BJ (cell line): ENCODE results near the gene PIP4K2B. TPM values are rescaled to one million over a fixed set of nuclear protein-coding genes. Genes with fewer than 3 reads are reported as not detected.

Source experiments
- CTCF ChIA-PET: fragments of 350-600 bp; formaldehyde crosslinking; extraction: SDS; loops from one replicate; lab custom pipeline; 2021; ENCODE audit warnings: antibody characterized with exemption, inconsistent platforms; lab: Yijun Ruan, JAX
- POLR2A ChIA-PET: fragments of 300-600 bp; sonication (Branson Sonifier 250); formaldehyde crosslinking; extraction: SDS; loops from one replicate; lab custom pipeline; 2021; ENCODE audit warnings: antibody characterized with exemption; lab: Charles Lee
- DNase-seq: peaks from one replicate; pipeline ENCODE4 v3.0.0-alpha.2; 2011; ENCODE audit warnings: low read depth
- H3K27me3 ChIP-seq: 2 replicates; pipeline ENCODE4 v1.6.0; 2011; ENCODE audit warnings: low read length; ENCODE audit not compliant: control insufficient read depth, insufficient read depth
- H3K36me3 ChIP-seq: 2 replicates; pipeline ENCODE4 v1.5.1; 2011; ENCODE audit warnings: low read length; ENCODE audit not compliant: control insufficient read depth, insufficient read depth
- H3K4me3 ChIP-seq: 2 replicates; pipeline ENCODE4 v1.5.1; 2011; ENCODE audit warnings: low read depth, mild to moderate bottlenecking, control low read depth, low read length
- CTCF ChIP-seq: IDR thresholded peaks from 2 replicates; pipeline ENCODE4 v1.5.1; 2011; ENCODE audit warnings: low read depth, mild to moderate bottlenecking, control low read depth, inconsistent platforms, low read length, moderate library complexity; ENCODE audit not compliant: insufficient read depth
- polyA plus RNA-seq: library from polyadenylated mRNA; depleted of rRNA; stranded (reverse); fragments of >200 nt; gene quantifications from 2 replicates; pipeline ENCODE4 v1.2.3, GENCODE V29; 2011

Gene PIP4K2B
- polyA plus RNA-seq, 1 experiment = 37.2 TPM

- no peak for TF ChIP-seq CTCF
- ChIA-PET CTCF (interaction anchor here (0.5 to 4.4 kb wide), 2 partner anchors 60 to 342 kb away, joined by 3 to 87 read pairs; partner anchors contain the start of gene EPOP), POLR2A (no interaction called here)
- Histone ChIP-seq H3K4me3 (no peak overlapping the region), H3K27me3 (no peaks in the 10 kb centered on the region), H3K36me3 (peaks cover 32% of the 10 kb centered on the region)
- DNase-seq = no peak
These were observed 61.2 kb downstream of the PIP4K2B start for GRCh38 chr17:38738007-38738662.

- H3K27me3 ChIP-seq = no peaks in the 10 kb centered on the region
- ChIA-PET POLR2A (no interaction called here), CTCF (interaction anchor here (0.6 to 4.4 kb wide), 31 partner anchors 10 to 704 kb away, joined by 3 to 87 read pairs (median 4); partner anchors contain the start of genes EPOP, MLLT6, PCGF2 and PSMB3)
- H3K4me3 ChIP-seq = no peak overlapping the region
- peaks cover 34% of the 10 kb centered on the region for H3K36me3 ChIP-seq
- peak; percentile 93 for TF ChIP-seq CTCF
- DNase-seq = no peak
These were observed 64.0 kb downstream of the PIP4K2B start for GRCh38 chr17:38735161-38735997.

GRCh38 chr17:38733982-38734973 lies 65.1 kb downstream of the PIP4K2B start:
- ChIA-PET POLR2A (no interaction called here), CTCF (interaction anchor here (0.7 to 4.4 kb wide), 22 partner anchors 11 to 225 kb away, joined by 3 to 87 read pairs (median 4); partner anchors contain the start of genes EPOP, PCGF2 and PSMB3)
- H3K4me3 ChIP-seq = no peak overlapping the region
- H3K27me3 ChIP-seq = no peaks in the 10 kb centered on the region
- H3K36me3 ChIP-seq = peaks cover 27% of the 10 kb centered on the region
- DNase-seq = no peak
- peak; percentile 31; the same call in 1 of the 2 replicates for TF ChIP-seq CTCF

- Histone ChIP-seq H3K4me3 (no peak overlapping the region), H3K27me3 (no peaks in the 10 kb centered on the region), H3K36me3 (peaks cover 23% of the 10 kb centered on the region)
- TF ChIP-seq CTCF = no peak
- DNase-seq = no peak
- ChIA-PET POLR2A (no interaction called here), CTCF (interaction anchor here (1.5 to 4.4 kb wide), 3 partner anchors 9 to 55 kb away, joined by 3 to 87 read pairs (median 38); partner anchors contain the start of gene EPOP)
These were observed 65.9 kb downstream of the PIP4K2B start for GRCh38 chr17:38733282-38733981.
